Endothelial cell of umbilical vein (primary cell): ENCODE measurements around the gene NHLRC4. TPM values are rescaled to one million over a fixed set of nuclear protein-coding genes. Genes with fewer than 3 reads are reported as not detected.

ENCODE experiments used
- BruUV-seq: library from RNA; stranded (reverse); fragments of 400-500 nt; replicated peaks from 2 replicates; lab custom pipeline; 2021; lab: Mats Ljungman, UMichigan
- CTCF ChIA-PET: fragments of 300-600, 350-600 bp; sonication (Branson Sonifier 250); formaldehyde crosslinking; loops from one replicate; lab custom pipeline; 2021; ENCODE audit warnings: antibody characterized with exemption, inconsistent platforms; lab: Charles Lee
- POLR2A ChIA-PET: fragments of 300-600, 350-600 bp; sonication (Branson Sonifier 250); formaldehyde crosslinking; loops from one replicate; lab custom pipeline; 2021; ENCODE audit warnings: antibody characterized with exemption, inconsistent platforms; lab: Charles Lee
- DNase-seq: peaks from one replicate; pipeline ENCODE4 v3.0.0-alpha.2; 2011; ENCODE audit warnings: low read depth, low spot score
- FAIRE-seq: peaks from 2 replicates; lab custom pipeline; 2011; peaks lifted over from hg19 to GRCh38; lab: Jason Lieb, UNC
- H2AFZ ChIP-seq: 2 replicates; pipeline ENCODE4 v1.6.0; 2012; ENCODE audit warnings: low read depth, low read length, control low read depth, inconsistent platforms
- H3K27ac ChIP-seq: 2 replicates; pipeline ENCODE4 v1.5.1; 2011; ENCODE audit warnings: low read depth, mild to moderate bottlenecking, control low read depth, low read length, moderate library complexity; ENCODE audit not compliant: insufficient read depth
- H3K27me3 ChIP-seq, 2 experiments: 2 replicates each; pipeline versions ENCODE4 v1.6.0 to v1.6.1; 2011; ENCODE audit warnings: low read length in 2 of 2, mixed read lengths in 1 of 2; ENCODE audit not compliant: control insufficient read depth in 2 of 2, insufficient read depth in 2 of 2
- H3K36me3 ChIP-seq, 2 experiments: 2 replicates in 1 of 2; 3 replicates in 1 of 2; pipeline ENCODE4 v1.5.1; 2011; ENCODE audit warnings: low read length in 2 of 2, mild to moderate bottlenecking in 1 of 2, moderate library complexity in 1 of 2; ENCODE audit not compliant: control insufficient read depth in 2 of 2, insufficient read depth in 2 of 2; ENCODE audit errors: extremely low read depth in 1 of 2
- H3K4me1 ChIP-seq: 3 replicates; pipeline ENCODE4 v1.5.1; 2011; ENCODE audit warnings: mild to moderate bottlenecking, low read length; ENCODE audit not compliant: control insufficient read depth, insufficient read depth; ENCODE audit errors: extremely low read depth
- H3K4me2 ChIP-seq: 2 replicates; pipeline ENCODE4 v1.6.1; 2011; ENCODE audit warnings: low read length, control low read depth, mixed read lengths; ENCODE audit not compliant: insufficient read depth
- H3K4me3 ChIP-seq, 3 experiments: fragments of 200-600 bp in 1 of 3; sonication (generic), shearing (Covaris generic) in 1 of 3; replicated peaks in 1 of 3; 2 replicates each; pipeline ENCODE4 v1.5.1; 2011 to 2016; ENCODE audit warnings: control low read depth in 3 of 3, low read length in 3 of 3, mild to moderate bottlenecking in 2 of 3, inconsistent platforms in 1 of 3, low read depth in 1 of 3, moderate library complexity in 1 of 3; ENCODE audit not compliant: insufficient read depth in 1 of 3
- H3K79me2 ChIP-seq: 2 replicates; pipeline ENCODE4 v1.6.0; 2012; ENCODE audit warnings: low read length, inconsistent platforms; ENCODE audit not compliant: control insufficient read depth, insufficient read depth
- H3K9ac ChIP-seq: replicated peaks from 2 replicates; pipeline ENCODE3; 2011; ENCODE audit warnings: low read length, control low read depth; ENCODE audit not compliant: insufficient read depth; ENCODE audit errors: extremely low read depth
- H3K9me1 ChIP-seq: replicated peaks from 3 replicates; pipeline ENCODE4 v1.6.0; 2011; ENCODE audit warnings: mild to moderate bottlenecking, low read length; ENCODE audit not compliant: control insufficient read depth, insufficient read depth; ENCODE audit errors: extremely low read depth
- H3K9me3 ChIP-seq: replicated peaks from 2 replicates; pipeline ENCODE4 v1.5.1; 2012; ENCODE audit warnings: low read length, inconsistent platforms; ENCODE audit not compliant: control insufficient read depth, insufficient read depth
- H4K20me1 ChIP-seq: replicated peaks from 2 replicates; pipeline ENCODE3; 2011; ENCODE audit warnings: mild to moderate bottlenecking, low read length; ENCODE audit not compliant: control insufficient read depth, insufficient read depth; ENCODE audit errors: extremely low read depth
- EZH2 ChIP-seq: IDR thresholded peaks from 2 replicates; pipeline ENCODE4 v1.6.1; 2012; ENCODE audit warnings: borderline replicate concordance, low read depth, mild to moderate bottlenecking, moderate library complexity, low read length, inconsistent platforms; ENCODE audit not compliant: severe bottlenecking
- FOS ChIP-seq: IDR thresholded peaks from 2 replicates; pipeline ENCODE4 v1.6.1; 2011; ENCODE audit warnings: mild to moderate bottlenecking, low read length, moderate library complexity, borderline replicate concordance; ENCODE audit not compliant: insufficient read depth
- GATA2 ChIP-seq: IDR thresholded peaks from 2 replicates; pipeline ENCODE4 v1.7.0; 2011; ENCODE audit warnings: low read depth, mild to moderate bottlenecking, moderate library complexity, mixed read lengths, low read length; ENCODE audit not compliant: insufficient read length, insufficient read depth
- MYC ChIP-seq: IDR thresholded peaks from one replicate; pipeline ENCODE4 v1.6.1; 2011; ENCODE audit warnings: mild to moderate bottlenecking, low read depth, low read length
- POLR2A ChIP-seq: IDR thresholded peaks from 2 replicates; pipeline ENCODE4 v1.6.1; 2012; ENCODE audit warnings: low read depth, mild to moderate bottlenecking, control low read depth, low read length
- POLR2AphosphoS5 ChIP-seq: IDR thresholded peaks from 2 replicates; pipeline ENCODE4 v1.6.1; 2012; ENCODE audit warnings: low read depth, mild to moderate bottlenecking, control low read depth, low read length, moderate library complexity; ENCODE audit not compliant: insufficient read depth
- dilution Hi-C: fragments of 300-500 bp; cut with MboI; formaldehyde crosslinking; loops from one replicate; pipeline ENCODE4 v1.15.0; 2019; ENCODE audit warnings: low sequenced_read_pairs; ENCODE audit not compliant: extremely low pct_ligation_motif_present
- intact Hi-C: fragments of 100-400 bp; cut with micrococcal nuclease; formaldehyde crosslinking; loops from one replicate; pipeline ENCODE4 v1.10.0; 2022
- polyA plus RNA-seq, 4 experiments: library from polyadenylated mRNA; depleted of rRNA in 3 of 4; stranded (reverse) in 3 of 4; unstranded in 1 of 4; fragments of >200 nt; gene quantifications; 2 replicates each; pipeline versions ENCODE4 v1.2.1 to v1.2.3, GENCODE V29; 2011 to 2012; ENCODE audit warnings: missing spikeins in 1 of 4
- total RNA-seq: library from RNA; stranded (reverse); gene quantifications from 2 replicates; pipeline ENCODE4 v1.2.3, GENCODE V29; 2021
- TF ChIP-seq, protein P1 (sequence below), 2 donors: IDR thresholded peaks; 1 replicate in 1 of 2; 2 replicates in 1 of 2; pipeline ENCODE4 v1.5.1; 2011; ENCODE audit warnings: low read length in 2 of 2, mild to moderate bottlenecking in 2 of 2, moderate library complexity in 2 of 2, control low read depth in 1 of 2, inconsistent platforms in 1 of 2, low read depth in 1 of 2; ENCODE audit not compliant: insufficient read depth in 1 of 2; ENCODE audit errors: extremely low read depth in 1 of 2
- TF ChIP-seq, protein P2 (sequence below): IDR thresholded peaks from 2 replicates; pipeline ENCODE4 v1.6.1; 2011; ENCODE audit not compliant: insufficient read depth, insufficient read length

The NHLRC4 gene
- total and polyA plus RNA-seq, 2 donors (not counting 3 experiments of a cell fraction or from before 2014, with no cell fraction given): 0.73 to 0.94 TPM

DNA sequence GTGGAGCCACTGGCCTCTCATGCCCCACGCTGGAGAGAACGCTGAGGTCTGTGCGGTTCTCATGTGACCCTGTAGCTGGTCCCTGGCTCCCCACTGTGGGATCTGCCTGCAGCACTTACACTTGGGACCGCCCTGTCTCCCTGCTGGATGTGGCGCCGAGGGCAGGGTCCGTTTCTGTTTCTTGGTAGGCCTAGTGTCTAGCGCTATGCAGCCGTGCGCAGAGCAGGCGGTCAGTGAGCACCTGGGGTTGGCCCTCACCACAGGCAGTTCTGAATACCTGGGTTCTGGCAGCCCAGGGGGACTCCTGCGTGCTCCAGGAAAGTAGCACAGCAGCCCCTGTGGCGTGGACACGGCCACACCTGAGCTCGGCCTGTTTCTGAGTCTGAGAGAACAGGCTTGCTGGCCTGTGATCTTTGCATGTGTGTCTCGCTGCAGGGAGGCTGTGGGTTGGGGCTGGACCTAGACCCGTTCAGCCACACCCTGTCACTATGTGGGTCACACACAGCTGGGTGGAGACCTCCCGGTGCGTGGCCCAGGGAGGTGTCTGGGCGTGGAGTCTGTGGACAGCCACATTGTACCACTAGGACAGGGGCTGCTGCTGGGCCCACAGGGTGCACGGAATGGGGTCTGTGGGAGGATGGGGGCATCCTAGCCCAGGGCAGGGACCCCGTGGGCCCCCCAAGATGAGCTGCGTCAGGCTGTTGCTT is 36.5 kb upstream of the NHLRC4 start:
- Histone ChIP-seq H3K9me1 (no peaks in the 10 kb centered on the region), H3K4me1 (peaks cover 31% of the 10 kb centered on the region), H3K4me2 (no peak overlapping the region), H2AFZ (no peak overlapping the region), H3K27me3 (no peaks in the 10 kb centered on the region), H3K4me3 (no peak overlapping the region), H4K20me1 (no peaks in the 10 kb centered on the region), H3K9me3 (no peaks in the 10 kb centered on the region), H3K36me3 (peaks cover 2 to 3% of the 10 kb centered on the region in 2 experiments), H3K27ac (no peak overlapping the region), H3K9ac (no peak overlapping the region), H3K79me2 (peaks cover 80% of the 10 kb centered on the region)
- DNase-seq (no peak), FAIRE-seq (no peak)
- TF ChIP-seq, protein P1, sequence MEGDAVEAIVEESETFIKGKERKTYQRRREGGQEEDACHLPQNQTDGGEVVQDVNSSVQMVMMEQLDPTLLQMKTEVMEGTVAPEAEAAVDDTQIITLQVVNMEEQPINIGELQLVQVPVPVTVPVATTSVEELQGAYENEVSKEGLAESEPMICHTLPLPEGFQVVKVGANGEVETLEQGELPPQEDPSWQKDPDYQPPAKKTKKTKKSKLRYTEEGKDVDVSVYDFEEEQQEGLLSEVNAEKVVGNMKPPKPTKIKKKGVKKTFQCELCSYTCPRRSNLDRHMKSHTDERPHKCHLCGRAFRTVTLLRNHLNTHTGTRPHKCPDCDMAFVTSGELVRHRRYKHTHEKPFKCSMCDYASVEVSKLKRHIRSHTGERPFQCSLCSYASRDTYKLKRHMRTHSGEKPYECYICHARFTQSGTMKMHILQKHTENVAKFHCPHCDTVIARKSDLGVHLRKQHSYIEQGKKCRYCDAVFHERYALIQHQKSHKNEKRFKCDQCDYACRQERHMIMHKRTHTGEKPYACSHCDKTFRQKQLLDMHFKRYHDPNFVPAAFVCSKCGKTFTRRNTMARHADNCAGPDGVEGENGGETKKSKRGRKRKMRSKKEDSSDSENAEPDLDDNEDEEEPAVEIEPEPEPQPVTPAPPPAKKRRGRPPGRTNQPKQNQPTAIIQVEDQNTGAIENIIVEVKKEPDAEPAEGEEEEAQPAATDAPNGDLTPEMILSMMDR (IDR thresholded peaks at IDR 0.05; ENCODE audit: extremely low read depth in 1 of 2, insufficient read depth in 1 of 2, low read depth in 1 of 2, low read length in 2 of 2): no peak
- TF ChIP-seq POLR2AphosphoS5: no peak
- TF ChIP-seq, protein P2, sequence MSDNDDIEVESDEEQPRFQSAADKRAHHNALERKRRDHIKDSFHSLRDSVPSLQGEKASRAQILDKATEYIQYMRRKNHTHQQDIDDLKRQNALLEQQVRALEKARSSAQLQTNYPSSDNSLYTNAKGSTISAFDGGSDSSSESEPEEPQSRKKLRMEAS: no peak
- no peak for TF ChIP-seq MYC
- TF ChIP-seq EZH2: no peak
- no peak for TF ChIP-seq POLR2A
- TF ChIP-seq GATA2: no peak
- no peak for TF ChIP-seq FOS
- BruUV-seq: no TSS peak
- ChIA-PET POLR2A (no interaction called here), CTCF (no interaction called here)
- intact Hi-C loops: no loop called here
- dilution Hi-C loops: no loop called here
